Myocyte (in vitro differentiated cells): ENCODE data around the gene MIA3. TPM values are rescaled to one million over a fixed set of nuclear protein-coding genes. Genes with fewer than 3 reads are reported as not detected.

Experiments used
- DNase-seq: peaks from one replicate; pipeline ENCODE4 v3.0.0-alpha.2; 2012; ENCODE audit warnings: low read depth
- total RNA-seq: library from RNA; depleted of rRNA; stranded (reverse); fragments of >200 nt; gene quantifications from 2 replicates; pipeline ENCODE4 v1.2.3, GENCODE V29; 2014

MIA3 gene
- total RNA-seq, 1 donor from 2014 or later = 59.0 TPM

DNA sequence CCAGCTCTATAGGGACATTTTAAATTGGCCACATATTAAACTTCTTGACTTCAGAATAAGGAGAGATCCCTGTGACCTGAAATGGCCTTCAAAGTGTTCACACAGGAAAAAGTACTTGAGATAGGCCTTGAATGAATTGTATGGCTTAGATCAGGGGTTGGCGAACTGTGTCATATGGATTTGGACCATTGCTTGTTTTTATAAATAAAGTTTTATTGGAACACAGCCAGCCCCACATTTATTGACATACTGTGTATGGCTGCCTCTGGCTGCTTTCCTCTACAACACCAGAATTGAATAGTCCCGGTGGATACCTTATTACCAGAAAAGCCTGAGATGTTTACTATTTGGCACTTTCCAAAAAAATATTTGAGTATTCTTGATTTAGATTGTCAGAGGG lies 98.5 kb downstream of the MIA3 start:
- DNase-seq = no peak

Other genes with a start within 250 kb of the MIA3 start
- not detected in 2 replicates for gene HHIPL2, start 70.0 kb upstream of the MIA3 start, total RNA-seq
- 8.3 and 9.1 TPM in 2 replicates for gene TAF1A, start 28.2 kb upstream of the MIA3 start, total RNA-seq
- gene AIDA, start 94.4 kb downstream of the MIA3 start, total RNA-seq = 25.9 and 30.4 TPM in 2 replicates
- 56.0 and 67.7 TPM in 2 replicates for gene BROX, start 94.5 kb downstream of the MIA3 start, total RNA-seq
- not detected in 2 replicates for gene FAM177B, start 119.1 kb downstream of the MIA3 start, total RNA-seq
- gene DISP1, start 196.9 kb downstream of the MIA3 start, total RNA-seq = 2.2 and 2.5 TPM in 2 replicates